Fibroblast of pulmonary artery (primary cell): ENCODE data around the gene SLC51A.

Experiments
- DNase-seq: peaks from one replicate; pipeline ENCODE4 v3.0.0-alpha.2; 2010; ENCODE audit warnings: low read depth
- H3K4me3 ChIP-seq: replicated peaks from 2 replicates; pipeline ENCODE4 v1.5.1; 2011; ENCODE audit warnings: low read depth, mild to moderate bottlenecking, control low read depth, low read length, moderate library complexity
- CTCF ChIP-seq: IDR thresholded peaks from 2 replicates; pipeline ENCODE4 v1.5.1; 2011; ENCODE audit warnings: mild to moderate bottlenecking, control low read depth, low read length, inconsistent platforms; ENCODE audit errors: missing control alignments

SLC51A gene

GRCh38 chr3:196193736-196194541, 22.4 kb upstream of the SLC51A start:
- H3K4me3 ChIP-seq, result no peak overlapping the region
- no peak for TF ChIP-seq CTCF
- no peak for DNase-seq

- DNase-seq, result no peak
These were observed 21.8 kb upstream of the SLC51A start for GRCh38 chr3:196194542-196194915.

GRCh38 chr3:196195664-196196265, 20.6 kb upstream of the SLC51A start:
- TF ChIP-seq CTCF, result no peak
- H3K4me3 ChIP-seq, result no peak overlapping the region
- no peak for DNase-seq

More at GRCh38 chr3:196194542-196194915, 21.8 kb upstream of the SLC51A start:
- no peak overlapping the region for H3K4me3 ChIP-seq
- no peak for TF ChIP-seq CTCF

GRCh38 chr3:196197524-196197923, 18.8 kb upstream of the SLC51A start:
- TF ChIP-seq CTCF, result no peak
- no peak overlapping the region for H3K4me3 ChIP-seq
- DNase-seq, result no peak

- DNase-seq, result no peak
- no peak for TF ChIP-seq CTCF
- H3K4me3 ChIP-seq, result no peak overlapping the region
These were observed 18.2 kb upstream of the SLC51A start for GRCh38 chr3:196198081-196198675.

- DNase-seq, result no peak
- no peak overlapping the region for H3K4me3 ChIP-seq
- no peak for TF ChIP-seq CTCF
These were observed 17.3 kb upstream of the SLC51A start for GRCh38 chr3:196198771-196199753.
